Fibroblast of lung (primary cell): ENCODE data around the gene SH3TC2.

Experiments used
- CTCF ChIP-seq, 2 donors: IDR thresholded peaks in 1 of 2; conservative IDR thresholded peaks in 1 of 2; 1 replicate in 1 of 2; 2 replicates in 1 of 2; pipeline ENCODE4 v1.5.1; 2011 to 2012; ENCODE audit warnings: low read length in 2 of 2, control low read depth in 1 of 2, inconsistent platforms in 1 of 2, low read depth in 1 of 2, mild to moderate bottlenecking in 1 of 2
- EZH2 ChIP-seq: IDR thresholded peaks from 2 replicates; pipeline ENCODE4 v1.5.1; 2012; ENCODE audit warnings: low read length, control low read depth, mild to moderate bottlenecking; ENCODE audit errors: missing control alignments

GRCh38 chr5:149005077-149005892 lies 57.6 kb downstream of the SH3TC2 start:
- no peak for TF ChIP-seq EZH2
- no peak for TF ChIP-seq CTCF (conservative IDR thresholded peaks at IDR 0.05 in 1 of 2, IDR thresholded peaks at IDR 0.05 in 1 of 2; ENCODE audit: low read depth in 1 of 2, low read length in 2 of 2)
